Upper lobe of left lung (tissue), 6 donors: ENCODE measurements around the gene BMERB1. TPM values are rescaled to one million over a fixed set of nuclear protein-coding genes. Genes with fewer than 3 reads are reported as not detected.
"Not testable (repeated sequence)": the region's sequence is repeated elsewhere in the genome, so short reads cannot be mapped to it uniquely, and the experiment has no call there.

ENCODE experiments used
- ATAC-seq, 2 donors: fragments of 200-7000 bp; cut with Tn5 transposase; one replicate each; pipeline ENCODE4 v1.9.1; 2022; ENCODE audit warnings: mild to moderate bottlenecking in 2 of 2, moderate library complexity in 2 of 2; ENCODE audit not compliant: low FRiP score in 2 of 2
- DNase-seq, 2 donors: peaks; one replicate each; pipeline ENCODE4 v3.0.0-alpha.2; 2019 to 2020
- H3K27ac ChIP-seq, 4 donors: fragments of 200-600 bp; sonication (generic); one replicate each; pipeline ENCODE4 v1.5.1; 2016 to 2019
- H3K27me3 ChIP-seq, 4 donors: fragments of 200-600 bp; sonication (generic); one replicate each; pipeline ENCODE4 v1.5.1; 2017 to 2019
- H3K36me3 ChIP-seq, 4 donors: fragments of 200-600 bp; sonication (generic); one replicate each; pipeline ENCODE4 v1.5.1; 2016 to 2019
- H3K4me1 ChIP-seq, 4 donors: fragments of 200-600 bp; sonication (generic); one replicate each; pipeline ENCODE4 v1.5.1; 2018 to 2019
- H3K4me3 ChIP-seq, 4 donors: fragments of 200-600 bp; sonication (generic); one replicate each; pipeline ENCODE4 v1.5.1; 2017 to 2019; ENCODE audit warnings: mild to moderate bottlenecking in 2 of 4, moderate library complexity in 1 of 4
- H3K9me3 ChIP-seq, 4 donors: fragments of 200-600 bp; sonication (generic); one replicate each; pipeline ENCODE4 v1.5.1; 2018 to 2019
- EP300 ChIP-seq, 4 donors: sonication (generic); formaldehyde crosslinking; IDR thresholded peaks; one replicate each; pipeline ENCODE4 v1.5.1; 2017; ENCODE audit warnings: antibody characterized with exemption in 4 of 4, control low read depth in 2 of 4
- POLR2A ChIP-seq, 4 donors: fragments of 450-650 bp; IDR thresholded peaks; one replicate each; pipeline ENCODE4 v1.5.1; 2016 to 2017; ENCODE audit warnings: antibody characterized with exemption in 4 of 4, mild to moderate bottlenecking in 2 of 4
- POLR2AphosphoS5 ChIP-seq, 2 donors: sonication (generic); formaldehyde crosslinking; IDR thresholded peaks; one replicate each; pipeline ENCODE4 v1.5.1; 2017; ENCODE audit warnings: antibody characterized with exemption in 2 of 2
- WGBS, 2 donors: methylation state at CpG; one replicate each; pipeline ENCODE4 v1.1.5; 2017 to 2018; 5-methylcytosine and 5-hydroxymethylcytosine counted together
- total RNA-seq, 6 donors: library from RNA; depleted of rRNA in 4 of 6; stranded (reverse); fragments of >200 nt in 4 of 6; gene quantifications; one replicate each; pipeline versions ENCODE4 v1.1.0 to v1.2.1, GENCODE V29; 2016 to 2021
- TF ChIP-seq, protein P1 (sequence below), 6 experiments: fragments of 450-650 bp in 4 of 6; fragments of 200-600 bp in 2 of 6; sonication (generic) in 2 of 6; IDR thresholded peaks; one replicate each; pipeline ENCODE4 v1.5.1; 2016 to 2019; ENCODE audit warnings: antibody characterized with exemption in 6 of 6
- donor health status: DM: no; HTN: no; CAD: no; lungs with moderate emphysema.
- donor health status: DM: no; HTN: yes; CAD: no; lungs with severe emphysema.

The BMERB1 gene
- total RNA-seq, 6 donors from 2014 or later: 5.2 to 27.6 (median 16.1) TPM

DNA sequence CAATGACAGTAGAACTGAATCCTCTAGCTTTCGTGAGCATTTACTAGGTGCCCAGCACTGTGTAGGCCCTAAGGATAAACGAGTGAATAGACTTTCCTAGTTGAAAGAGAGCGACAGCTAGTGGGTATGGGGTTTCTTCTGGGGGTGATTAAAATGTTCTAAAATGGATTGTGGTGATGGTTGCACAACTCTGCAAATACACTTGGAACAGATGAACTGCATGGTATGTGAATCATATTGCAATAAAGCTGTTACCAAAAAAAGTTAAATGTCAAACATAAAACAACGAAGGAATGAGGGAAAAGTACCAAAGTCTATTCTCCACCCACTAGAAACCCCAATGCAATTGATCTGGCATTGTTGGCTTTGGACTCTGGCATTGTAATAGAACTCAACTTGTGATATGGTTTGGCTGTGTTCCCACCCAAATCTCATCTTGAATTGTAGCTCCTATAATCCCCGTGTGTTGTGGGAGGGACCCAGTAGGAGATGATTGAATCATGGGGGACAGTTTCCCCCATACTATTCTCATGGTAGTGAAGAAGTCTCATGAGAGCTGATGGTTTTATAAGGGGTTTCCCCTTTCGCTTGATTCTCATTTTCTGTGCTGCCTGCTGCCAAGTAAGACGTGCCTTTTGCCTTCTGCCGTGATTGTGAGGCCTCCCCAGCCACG lies 138.1 kb downstream of the BMERB1 start:
- Histone ChIP-seq H3K27me3 (no peaks in the 10 kb centered on the region), H3K27ac (no peak overlapping the region), H3K36me3 (no peaks in the 10 kb centered on the region), H3K4me1 (peaks cover 3 to 7% (median 5%) of the 10 kb centered on the region in 4 donors), H3K9me3 (no peaks in the 10 kb centered on the region), H3K4me3 (no peak overlapping the region)
- ATAC-seq (peak in 1 of 2 donors; percentile 56), DNase-seq (no peak)
- WGBS, 2 donors: 61 to 62% methylated on average over 9 of the region's 9 CpGs
- TF ChIP-seq, protein P1, sequence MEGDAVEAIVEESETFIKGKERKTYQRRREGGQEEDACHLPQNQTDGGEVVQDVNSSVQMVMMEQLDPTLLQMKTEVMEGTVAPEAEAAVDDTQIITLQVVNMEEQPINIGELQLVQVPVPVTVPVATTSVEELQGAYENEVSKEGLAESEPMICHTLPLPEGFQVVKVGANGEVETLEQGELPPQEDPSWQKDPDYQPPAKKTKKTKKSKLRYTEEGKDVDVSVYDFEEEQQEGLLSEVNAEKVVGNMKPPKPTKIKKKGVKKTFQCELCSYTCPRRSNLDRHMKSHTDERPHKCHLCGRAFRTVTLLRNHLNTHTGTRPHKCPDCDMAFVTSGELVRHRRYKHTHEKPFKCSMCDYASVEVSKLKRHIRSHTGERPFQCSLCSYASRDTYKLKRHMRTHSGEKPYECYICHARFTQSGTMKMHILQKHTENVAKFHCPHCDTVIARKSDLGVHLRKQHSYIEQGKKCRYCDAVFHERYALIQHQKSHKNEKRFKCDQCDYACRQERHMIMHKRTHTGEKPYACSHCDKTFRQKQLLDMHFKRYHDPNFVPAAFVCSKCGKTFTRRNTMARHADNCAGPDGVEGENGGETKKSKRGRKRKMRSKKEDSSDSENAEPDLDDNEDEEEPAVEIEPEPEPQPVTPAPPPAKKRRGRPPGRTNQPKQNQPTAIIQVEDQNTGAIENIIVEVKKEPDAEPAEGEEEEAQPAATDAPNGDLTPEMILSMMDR (IDR thresholded peaks at IDR 0.05): no peak
- TF ChIP-seq EP300 (IDR thresholded peaks at IDR 0.05): no peak
- no peak for TF ChIP-seq POLR2AphosphoS5 (IDR thresholded peaks at IDR 0.05)
- no peak for TF ChIP-seq POLR2A (IDR thresholded peaks at IDR 0.05)

DNA sequence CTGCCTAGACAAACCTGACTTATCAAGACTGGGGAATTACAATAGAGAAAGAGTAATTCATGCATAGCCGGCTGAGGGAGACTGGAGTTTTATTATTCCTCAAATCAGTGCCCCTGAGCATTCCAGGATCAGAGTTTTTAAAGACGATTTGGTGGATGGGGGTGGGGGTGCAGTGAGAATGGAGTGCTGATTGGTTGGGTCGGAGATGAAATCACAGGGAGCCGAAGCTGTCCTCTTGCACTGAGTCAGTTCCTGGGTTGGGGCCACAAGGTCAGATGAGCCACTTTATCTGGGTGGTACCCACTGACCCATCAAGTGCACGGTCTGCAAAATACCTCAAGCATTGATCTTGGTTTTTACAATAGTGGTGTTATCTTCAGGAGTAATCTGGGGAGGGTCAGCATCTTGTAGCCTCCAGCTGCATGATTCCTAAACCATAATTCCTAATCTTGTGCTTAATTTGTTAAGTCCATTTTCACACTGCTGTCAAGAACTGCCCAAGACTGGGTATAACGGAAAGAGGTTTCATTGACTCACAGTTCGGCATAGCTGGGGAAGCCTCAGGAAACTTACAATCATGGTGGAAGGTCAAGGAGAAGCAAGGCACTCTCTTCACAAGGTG lies 139.0 kb downstream of the BMERB1 start:
- Histone ChIP-seq H3K27ac (no peak overlapping the region), H3K36me3 (no peaks in the 10 kb centered on the region), H3K4me3 (no peak overlapping the region), H3K27me3 (no peaks in the 10 kb centered on the region), H3K9me3 (no peaks in the 10 kb centered on the region), H3K4me1 (peaks cover 3 to 7% (median 5%) of the 10 kb centered on the region in 4 donors)
- TF ChIP-seq EP300 (IDR thresholded peaks at IDR 0.05) (no peak), POLR2A (IDR thresholded peaks at IDR 0.05) (no peak), POLR2AphosphoS5 (IDR thresholded peaks at IDR 0.05) (no peak)
- TF ChIP-seq, protein P1 (IDR thresholded peaks at IDR 0.05): no peak
- 82 to 88% methylated on average over 7 of the region's 7 CpGs for WGBS, 2 donors
- ATAC-seq (no peak), DNase-seq (no peak)

DNA sequence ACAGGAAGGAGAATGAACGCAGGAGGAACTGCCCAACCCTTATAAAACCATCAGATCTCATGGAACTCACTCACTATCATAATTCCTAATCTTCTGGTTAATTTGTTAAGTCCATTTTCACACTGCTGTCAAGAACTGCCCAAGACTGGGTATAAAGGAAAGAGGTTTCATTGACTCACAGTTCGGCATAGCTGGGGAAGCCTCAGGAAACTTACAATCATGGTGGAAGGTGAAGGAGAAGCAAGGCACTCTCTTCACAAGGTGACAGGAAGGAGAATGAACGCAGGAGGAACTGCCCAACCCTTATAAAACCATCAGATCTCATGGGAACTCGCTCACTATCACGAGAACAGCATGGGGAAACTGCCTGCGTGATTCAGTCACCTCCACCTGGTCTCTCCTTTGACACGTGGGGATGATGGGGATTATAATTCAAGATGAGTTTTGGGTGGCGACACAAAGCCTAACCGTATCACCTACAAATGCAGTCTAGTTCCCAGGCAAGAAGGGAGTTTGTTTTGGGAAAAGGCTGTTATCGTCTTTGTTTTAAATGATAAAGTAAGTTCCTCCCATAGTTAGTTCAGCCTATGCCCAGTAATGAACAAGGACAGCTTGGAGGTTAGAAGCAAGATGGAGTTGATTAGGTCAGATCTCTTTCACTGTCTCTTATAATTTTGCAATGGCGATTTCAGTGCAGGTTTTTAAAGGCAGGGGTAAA lies 139.7 kb downstream of the BMERB1 start:
- ATAC-seq, H3K9me3 ChIP-seq, H3K4me1 ChIP-seq, H3K4me3 ChIP-seq, H3K36me3 ChIP-seq, H3K27ac ChIP-seq, H3K27me3 ChIP-seq, DNase-seq: not testable (repeated sequence)
- WGBS, 2 donors: 94 to 96% methylated on average over 11 of the region's 11 CpGs

DNA sequence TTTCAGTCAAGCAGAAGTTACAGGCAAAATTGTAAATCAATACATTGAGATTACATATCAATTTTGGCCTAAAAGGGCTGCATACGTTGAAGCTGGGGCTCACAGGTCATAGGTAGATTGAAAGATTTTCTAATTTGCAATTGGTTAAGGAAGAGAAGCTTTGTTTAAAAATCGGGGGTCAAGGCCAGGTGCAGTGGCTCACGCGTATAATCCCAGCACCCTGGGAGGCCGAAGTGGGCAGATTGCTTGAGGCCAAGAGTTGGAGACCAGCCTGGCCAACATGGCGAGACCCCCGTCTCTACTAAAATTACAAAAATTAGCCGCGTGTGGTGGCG lies 140.2 kb downstream of the BMERB1 start:
- H3K4me1 ChIP-seq: peaks cover 3 to 7% (median 5%) of the 10 kb centered on the region in 4 donors
- DNase-seq (no peak), ATAC-seq (no peak)
- H3K27me3 ChIP-seq: no peaks in the 10 kb centered on the region
- 95 to 97% methylated on average over 10 of the region's 10 CpGs for WGBS, 2 donors
- TF ChIP-seq POLR2AphosphoS5 (IDR thresholded peaks at IDR 0.05) (no peak), POLR2A (IDR thresholded peaks at IDR 0.05) (no peak), EP300 (IDR thresholded peaks at IDR 0.05) (no peak)
- TF ChIP-seq, protein P1 (IDR thresholded peaks at IDR 0.05): no peak
- no peaks in the 10 kb centered on the region for H3K36me3 ChIP-seq
- H3K27ac ChIP-seq: no peak overlapping the region
- H3K9me3 ChIP-seq: no peaks in the 10 kb centered on the region
- H3K4me3 ChIP-seq: no peak overlapping the region

DNA sequence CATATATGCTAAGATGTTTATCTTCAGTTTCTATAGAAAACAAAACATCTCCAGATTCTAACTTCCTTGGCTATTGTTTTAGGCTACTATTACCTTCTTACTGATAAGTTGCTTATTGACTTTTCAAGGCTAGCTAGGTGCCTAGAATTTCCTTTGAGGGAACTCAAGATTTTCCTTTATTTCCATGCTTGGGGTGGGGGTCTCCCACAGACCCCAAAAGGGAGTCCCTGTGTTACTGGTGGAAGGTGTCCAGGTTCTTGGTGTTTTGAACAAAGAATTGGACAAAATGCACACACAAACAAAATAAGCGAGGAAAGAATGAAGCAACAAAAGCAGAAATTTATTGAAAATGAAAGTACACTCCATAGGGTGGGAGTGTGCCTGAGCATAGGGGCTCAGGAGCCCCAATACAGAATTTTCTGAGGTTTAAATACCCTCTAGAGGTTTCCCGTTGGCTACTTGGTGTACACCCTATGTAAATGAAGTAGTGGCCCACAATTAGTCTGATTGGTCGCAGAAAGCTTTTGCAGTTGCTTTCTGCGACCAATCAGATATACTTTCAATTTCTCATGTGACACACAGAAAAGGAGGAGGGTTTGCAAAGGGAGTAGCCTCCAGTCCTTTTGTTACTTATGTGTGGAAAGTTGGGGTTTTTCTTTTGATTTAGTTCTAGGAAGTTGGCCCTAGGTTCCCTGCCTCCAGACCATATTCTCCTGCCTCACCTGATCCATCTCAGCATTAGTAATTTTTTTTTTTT lies 141.1 kb downstream of the BMERB1 start:
- Histone ChIP-seq H3K9me3 (no peaks in the 10 kb centered on the region), H3K4me1 (peaks cover 3 to 7% (median 5%) of the 10 kb centered on the region in 4 donors), H3K27me3 (no peaks in the 10 kb centered on the region), H3K4me3 (no peak overlapping the region), H3K27ac (no peak overlapping the region), H3K36me3 (no peaks in the 10 kb centered on the region)
- ATAC-seq (no peak), DNase-seq (no peak)
- TF ChIP-seq EP300 (IDR thresholded peaks at IDR 0.05) (no peak), POLR2AphosphoS5 (IDR thresholded peaks at IDR 0.05) (no peak), POLR2A (IDR thresholded peaks at IDR 0.05) (no peak)
- TF ChIP-seq, protein P1 (IDR thresholded peaks at IDR 0.05): no peak
- 93 to 95% methylated on average over 4 of the region's 4 CpGs for WGBS, 2 donors
